IMR-90 (cell line): ENCODE measurements around the gene PPP2R1B. TPM values are rescaled to one million over a fixed set of nuclear protein-coding genes. Genes with fewer than 3 reads are reported as not detected.

Experiments used
- ATAC-seq: fragments of 200-7000 bp; cut with Tn5 transposase; 2 replicates; pipeline ENCODE4 v1.9.1; 2020; ENCODE audit warnings: low read depth, mild to moderate bottlenecking, moderate library complexity
- BruUV-seq: library from RNA; stranded (reverse); fragments of 400-500 nt; replicated peaks from 2 replicates; lab custom pipeline; 2021; lab: Mats Ljungman, UMichigan
- CTCF ChIA-PET: fragments of 300-600 bp; formaldehyde crosslinking; extraction: SDS; loops from one replicate; lab custom pipeline; 2021; ENCODE audit warnings: antibody characterized with exemption; lab: Yijun Ruan, JAX
- POLR2A ChIA-PET: fragments of 300-600 bp; sonication (Branson Sonifier 250); formaldehyde crosslinking; loops from one replicate; lab custom pipeline; 2022; ENCODE audit warnings: antibody characterized with exemption; ENCODE audit not compliant: unreplicated experiment; lab: Charles Lee
- DNase-seq: peaks from one replicate; pipeline ENCODE4 v3.0.0; 2013
- H2AFZ ChIP-seq: replicated peaks from 2 replicates; pipeline ENCODE3; 2013; ENCODE audit warnings: low read length, mild to moderate bottlenecking; ENCODE audit not compliant: poor library complexity
- H2AK5ac ChIP-seq: 2 replicates; pipeline ENCODE4 v1.6.1; 2013; ENCODE audit warnings: low read depth, low read length, inconsistent platforms
- H2AK9ac ChIP-seq: replicated peaks from 2 replicates; pipeline ENCODE3; 2013; ENCODE audit warnings: mild to moderate bottlenecking, low read depth, low read length, moderate library complexity; ENCODE audit not compliant: poor library complexity
- H2BK120ac ChIP-seq: 2 replicates; pipeline ENCODE4 v1.6.1; 2013; ENCODE audit warnings: low read depth, low read length, inconsistent platforms
- H2BK15ac ChIP-seq: 3 replicates; pipeline ENCODE4 v1.6.1; 2013; ENCODE audit warnings: low read depth, low read length, inconsistent platforms
- H2BK20ac ChIP-seq: 2 replicates; pipeline ENCODE4 v1.6.1; 2013; ENCODE audit warnings: low read depth, mild to moderate bottlenecking, inconsistent platforms, low read length, moderate library complexity
- H2BK5ac ChIP-seq: 2 replicates; pipeline ENCODE4 v1.6.1; 2013; ENCODE audit warnings: mild to moderate bottlenecking, low read depth, low read length, inconsistent platforms; ENCODE audit not compliant: poor library complexity, severe bottlenecking
- H3K14ac ChIP-seq: replicated peaks from 2 replicates; pipeline ENCODE4 v1.6.1; 2013; ENCODE audit warnings: low read depth, low read length, inconsistent platforms
- H3K18ac ChIP-seq: 2 replicates; pipeline ENCODE4 v1.6.1; 2013; ENCODE audit warnings: low read depth, low read length, control low read depth
- H3K23ac ChIP-seq: 2 replicates; pipeline ENCODE4 v1.6.1; 2013; ENCODE audit warnings: low read depth, low read length, inconsistent platforms
- H3K27ac ChIP-seq: 2 replicates; pipeline ENCODE4 v1.5.1; 2013; ENCODE audit warnings: mild to moderate bottlenecking, control low read depth, low read length; ENCODE audit not compliant: insufficient read depth
- H3K27me3 ChIP-seq: 2 replicates; pipeline ENCODE4 v1.6.1; 2013; ENCODE audit warnings: low read length; ENCODE audit not compliant: control insufficient read depth, insufficient read depth
- H3K36me3 ChIP-seq: 2 replicates; pipeline ENCODE4 v1.6.1; 2013; ENCODE audit warnings: low read length, mixed read lengths; ENCODE audit not compliant: control insufficient read depth, insufficient read depth
- H3K4ac ChIP-seq: 2 replicates; pipeline ENCODE4 v1.6.1; 2013; ENCODE audit warnings: low read depth, low read length, inconsistent platforms
- H3K4me1 ChIP-seq: 2 replicates; pipeline ENCODE4 v1.6.1; 2013; ENCODE audit warnings: low read length, mixed read lengths; ENCODE audit not compliant: control insufficient read depth, insufficient read depth
- H3K4me2 ChIP-seq: 2 replicates; pipeline ENCODE4 v1.6.1; 2013; ENCODE audit warnings: low read depth, mild to moderate bottlenecking, control low read depth, low read length, moderate library complexity
- H3K4me3 ChIP-seq: 2 replicates; pipeline ENCODE4 v1.5.1; 2013; ENCODE audit warnings: low read depth, mild to moderate bottlenecking, control low read depth, low read length, moderate library complexity; ENCODE audit not compliant: insufficient read depth
- H3K56ac ChIP-seq: 2 replicates; pipeline ENCODE4 v1.6.1; 2013; ENCODE audit warnings: low read length, inconsistent platforms; ENCODE audit not compliant: insufficient read depth; ENCODE audit errors: extremely low read depth
- H3K79me1 ChIP-seq, 2 experiments: 2 replicates each; pipeline ENCODE4 v1.6.1; 2013; ENCODE audit warnings: low read length in 2 of 2, inconsistent platforms in 1 of 2, low read depth in 1 of 2
- H3K9ac ChIP-seq: 2 replicates; pipeline ENCODE4 v1.6.1; 2013; ENCODE audit warnings: low read depth, low read length, control low read depth
- H3K9me1 ChIP-seq: 2 replicates; pipeline ENCODE4 v1.6.1; 2013; ENCODE audit warnings: low read length, inconsistent platforms; ENCODE audit not compliant: insufficient read depth
- H3K9me3 ChIP-seq: 2 replicates; pipeline ENCODE4 v1.6.1; 2013; ENCODE audit warnings: low read length; ENCODE audit not compliant: control insufficient read depth, insufficient read depth
- H4K20me1 ChIP-seq: 2 replicates; pipeline ENCODE4 v1.6.1; 2013; ENCODE audit warnings: low read length, inconsistent platforms; ENCODE audit not compliant: insufficient read depth
- H4K5ac ChIP-seq: 2 replicates; pipeline ENCODE4 v1.6.1; 2013; ENCODE audit warnings: mild to moderate bottlenecking, low read depth, low read length, control low read depth
- H4K8ac ChIP-seq, 2 experiments: 2 replicates each; pipeline ENCODE4 v1.6.1; 2013; ENCODE audit warnings: low read depth in 2 of 2, low read length in 2 of 2, control low read depth in 1 of 2, inconsistent platforms in 1 of 2
- H4K91ac ChIP-seq: 2 replicates; pipeline ENCODE4 v1.6.1; 2013; ENCODE audit warnings: low read depth, low read length, inconsistent platforms; ENCODE audit not compliant: insufficient read depth
- BHLHE40 ChIP-seq: fragments of 150-350 bp; IDR thresholded peaks from 2 replicates; pipeline ENCODE4 v1.6.1; 2016; ENCODE audit warnings: mild to moderate bottlenecking, low read depth, low read length
- CEBPB ChIP-seq: IDR thresholded peaks from 2 replicates; pipeline ENCODE4 v1.6.1; 2012; ENCODE audit warnings: low read depth, low read length, improper control_type of control experiment
- CHD1 ChIP-seq: IDR thresholded peaks from 2 replicates; pipeline ENCODE4 v1.6.1; 2012; ENCODE audit warnings: low read depth, low read length, improper control_type of control experiment
- FOS ChIP-seq: fragments of 150-350 bp; IDR thresholded peaks from 2 replicates; pipeline ENCODE4 v1.6.1; 2016; ENCODE audit warnings: low read depth, low read length
- MAFK ChIP-seq: IDR thresholded peaks from 2 replicates; pipeline ENCODE4 v1.6.1; 2012; ENCODE audit warnings: low read depth, low read length, improper control_type of control experiment
- MAZ ChIP-seq: IDR thresholded peaks from 2 replicates; pipeline ENCODE4 v1.6.1; 2012; ENCODE audit warnings: low read depth, mild to moderate bottlenecking, low read length, improper control_type of control experiment, moderate library complexity, borderline replicate concordance
- MXI1 ChIP-seq: IDR thresholded peaks from 2 replicates; pipeline ENCODE4 v1.6.1; 2012; ENCODE audit warnings: low read depth, mild to moderate bottlenecking, low read length, moderate library complexity, borderline replicate concordance
- NFE2L2 ChIP-seq: fragments of 150-350 bp; IDR thresholded peaks from 2 replicates; pipeline ENCODE4 v1.6.1; 2016; ENCODE audit warnings: low read depth, mild to moderate bottlenecking, low read length
- POLR2A ChIP-seq: IDR thresholded peaks from 2 replicates; pipeline ENCODE4 v1.6.1; 2012; ENCODE audit warnings: mild to moderate bottlenecking, low read depth, low read length
- RAD21 ChIP-seq: IDR thresholded peaks from 2 replicates; pipeline ENCODE4 v1.6.1; 2012; ENCODE audit warnings: low read length, improper control_type of control experiment
- RCOR1 ChIP-seq: IDR thresholded peaks from 2 replicates; pipeline ENCODE4 v1.6.1; 2012; ENCODE audit warnings: mild to moderate bottlenecking, low read length, improper control_type of control experiment; ENCODE audit not compliant: insufficient replicate concordance
- RFX5 ChIP-seq: IDR thresholded peaks from 2 replicates; pipeline ENCODE4 v1.8.0; 2012; ENCODE audit warnings: low read depth, mild to moderate bottlenecking, low read length, moderate library complexity
- SMC3 ChIP-seq: fragments of 150-350 bp; IDR thresholded peaks from 2 replicates; pipeline ENCODE4 v1.6.1; 2016; ENCODE audit warnings: low read depth, mild to moderate bottlenecking, antibody characterized with exemption, low read length, moderate library complexity
- WGBS, 2 experiments: methylation state at CpG; one replicate each; pipeline versions ENCODE4 v1.1.5 to v1.1.7; 2013; ENCODE audit warnings: missing lambda C conversion rate in 2 of 2; ENCODE audit not compliant: insufficient read length in 1 of 2; ENCODE audit errors: extremely low coverage in 2 of 2; 5-methylcytosine and 5-hydroxymethylcytosine counted together
- dilution Hi-C: fragments of 300-500 bp; cut with HindIII; formaldehyde crosslinking; loops from one replicate; pipeline ENCODE4 v1.14.3; 2018; ENCODE audit warnings: low sequenced_read_pairs; ENCODE audit not compliant: unreplicated experiment
- in situ Hi-C: fragments of 300-500 bp; cut with MboI; formaldehyde crosslinking; loops from 3 replicates; pipeline ENCODE4 v1.14.3; 2019; ENCODE audit warnings: low sequenced_read_pairs, inconsistent platforms, mixed read lengths
- intact Hi-C: fragments of 100-400 bp; cut with micrococcal nuclease; formaldehyde crosslinking; loops from 2 replicates; pipeline ENCODE4 v1.10.0; 2022
- polyA plus RNA-seq, 3 experiments: library from polyadenylated mRNA; depleted of rRNA; stranded (reverse); fragments of >200 nt; gene quantifications; 2 replicates each; pipeline ENCODE4 v1.2.3, GENCODE V29; 2012; ENCODE audit warnings: low replicate concordance in 1 of 3
- total RNA-seq: library from RNA; depleted of rRNA; stranded (reverse); fragments of >200 nt; gene quantifications from 2 replicates; pipeline ENCODE4 v1.2.3, GENCODE V29; 2012
- TF ChIP-seq, protein P1 (sequence below): fragments of 150-350 bp; IDR thresholded peaks from 2 replicates; pipeline ENCODE4 v1.6.1; 2017; ENCODE audit warnings: mild to moderate bottlenecking, antibody characterized with exemption, low read length, low read depth
- TF ChIP-seq, protein P2 (sequence below): conservative IDR thresholded peaks from 2 replicates; pipeline ENCODE4 v1.5.1; 2012; ENCODE audit warnings: mild to moderate bottlenecking, low read depth, low read length, improper control_type of control experiment

Gene PPP2R1B
- total and polyA plus RNA-seq, 2 of the 4 experiments (the other 2 are of a cell fraction): 23.0 to 62.9 TPM

DNA sequence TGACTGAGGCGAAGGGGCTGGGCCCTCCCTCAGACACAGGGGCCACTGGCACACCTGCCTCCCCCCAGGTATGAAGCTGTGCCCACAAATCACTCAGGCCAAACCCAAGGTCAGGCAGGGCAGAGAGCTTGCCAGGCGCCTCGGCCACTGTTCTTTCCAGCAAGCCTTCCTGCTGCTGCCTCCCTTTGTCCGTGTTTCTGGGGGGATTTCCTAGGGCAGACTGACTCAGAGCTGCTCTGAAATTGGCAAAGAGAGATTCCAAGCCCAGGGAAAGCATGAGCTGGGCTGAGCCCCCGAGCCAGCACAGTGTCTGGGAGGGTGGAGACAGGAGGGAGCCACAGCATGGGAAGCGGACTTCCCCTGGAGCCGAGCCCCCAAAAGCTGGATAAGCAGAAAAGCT is 33.2 kb downstream of the PPP2R1B start:
- Histone ChIP-seq H2BK5ac (peak overlapping the region; percentile 95), H3K27me3 (no peaks in the 10 kb centered on the region), H2AK5ac (peak overlapping the region; percentile 98), H2BK15ac (peak overlapping the region; percentile 76; the same call in 2 of the 3 replicates), H3K4me2 (peak overlapping the region; percentile 21; the same call in 1 of the 2 replicates), H3K4me3 (no peak overlapping the region), H4K91ac (peak overlapping the region; percentile 94), H3K4me1 (peaks cover 58% of the 10 kb centered on the region), H3K4ac (peak overlapping the region; percentile 93), H3K18ac (peak overlapping the region; percentile 87), H3K36me3 (peaks cover 5% of the 10 kb centered on the region; the same call in 1 of the 2 replicates), H3K56ac (no peak overlapping the region), H3K9ac (peak overlapping the region; percentile 41; the same call in 1 of the 2 replicates), H3K9me1 (peaks cover 37% of the 10 kb centered on the region), H3K27ac (peak overlapping the region; percentile 96), H2BK20ac (peak overlapping the region; percentile 79), H2BK120ac (peak overlapping the region; percentile 84), H2AK9ac (peak overlapping the region; percentile 93), H3K9me3 (no peaks in the 10 kb centered on the region), H3K14ac (peak overlapping the region; percentile 89), H3K79me1 (peaks cover 3 to 63% of the 10 kb centered on the region in 2 experiments; a peak in 2 of 4 replicates), H4K5ac (peak overlapping the region; percentile 93), H4K20me1 (no peaks in the 10 kb centered on the region), H4K8ac (peak overlapping the region; percentile 2 to 89), H2AFZ (peak overlapping the region; percentile 83), H3K23ac (peak overlapping the region; percentile 86)
- POLR2A ChIA-PET: interaction anchor here (0.7 to 1.3 kb wide), 2 partner anchors 34 to 60 kb away, joined by 3 to 9 read pairs; no protein-coding TSS in a partner anchor
- intact Hi-C loops (no loop called here), in situ Hi-C loops (no loop called here), dilution Hi-C loops (no loop called here)
- CTCF ChIA-PET: interaction anchor here (0.9 to 1.1 kb wide), 2 partner anchors 45 to 129 kb away, joined by 3 read pairs; no protein-coding TSS in a partner anchor
- BruUV-seq: no TSS peak
- ATAC-seq (peak; percentile 25), DNase-seq (peak; percentile 91)
- WGBS, 2 experiments: 0% methylated on average over 1 of the region's 7 CpGs; no CpG with 5 or more reads in 1 of the 2 experiments
- no peak; the same call in 1 of the 2 replicates for TF ChIP-seq MAFK
- peak; percentile 57 for TF ChIP-seq CEBPB
- TF ChIP-seq, protein P1, sequence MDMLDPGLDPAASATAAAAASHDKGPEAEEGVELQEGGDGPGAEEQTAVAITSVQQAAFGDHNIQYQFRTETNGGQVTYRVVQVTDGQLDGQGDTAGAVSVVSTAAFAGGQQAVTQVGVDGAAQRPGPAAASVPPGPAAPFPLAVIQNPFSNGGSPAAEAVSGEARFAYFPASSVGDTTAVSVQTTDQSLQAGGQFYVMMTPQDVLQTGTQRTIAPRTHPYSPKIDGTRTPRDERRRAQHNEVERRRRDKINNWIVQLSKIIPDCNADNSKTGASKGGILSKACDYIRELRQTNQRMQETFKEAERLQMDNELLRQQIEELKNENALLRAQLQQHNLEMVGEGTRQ: no peak
- no peak for TF ChIP-seq RCOR1
- no peak for TF ChIP-seq BHLHE40
- no peak for TF ChIP-seq NFE2L2
- no peak for TF ChIP-seq SMC3
- TF ChIP-seq, protein P2, sequence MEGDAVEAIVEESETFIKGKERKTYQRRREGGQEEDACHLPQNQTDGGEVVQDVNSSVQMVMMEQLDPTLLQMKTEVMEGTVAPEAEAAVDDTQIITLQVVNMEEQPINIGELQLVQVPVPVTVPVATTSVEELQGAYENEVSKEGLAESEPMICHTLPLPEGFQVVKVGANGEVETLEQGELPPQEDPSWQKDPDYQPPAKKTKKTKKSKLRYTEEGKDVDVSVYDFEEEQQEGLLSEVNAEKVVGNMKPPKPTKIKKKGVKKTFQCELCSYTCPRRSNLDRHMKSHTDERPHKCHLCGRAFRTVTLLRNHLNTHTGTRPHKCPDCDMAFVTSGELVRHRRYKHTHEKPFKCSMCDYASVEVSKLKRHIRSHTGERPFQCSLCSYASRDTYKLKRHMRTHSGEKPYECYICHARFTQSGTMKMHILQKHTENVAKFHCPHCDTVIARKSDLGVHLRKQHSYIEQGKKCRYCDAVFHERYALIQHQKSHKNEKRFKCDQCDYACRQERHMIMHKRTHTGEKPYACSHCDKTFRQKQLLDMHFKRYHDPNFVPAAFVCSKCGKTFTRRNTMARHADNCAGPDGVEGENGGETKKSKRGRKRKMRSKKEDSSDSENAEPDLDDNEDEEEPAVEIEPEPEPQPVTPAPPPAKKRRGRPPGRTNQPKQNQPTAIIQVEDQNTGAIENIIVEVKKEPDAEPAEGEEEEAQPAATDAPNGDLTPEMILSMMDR: no peak
- TF ChIP-seq FOS: peak; percentile 61; the same call in 1 of the 2 replicates
- no peak for TF ChIP-seq CHD1
- TF ChIP-seq RAD21: peak; percentile 32; the same call in 1 of the 2 replicates
- TF ChIP-seq MXI1: peak; percentile 58; the same call in 1 of the 2 replicates
- peak; percentile 60; the same call in 1 of the 2 replicates for TF ChIP-seq POLR2A
- peak; percentile 73; the same call in 1 of the 2 replicates for TF ChIP-seq MAZ
- no peak for TF ChIP-seq RFX5
